Stimulated activated CD8-positive, alpha-beta memory T cell treated with anti-CD3 and anti-CD28 coated beads, Interleukin-4, amount 100 ng/mL, for 1 hour (primary cell): ENCODE results near the gene GPR78.

ENCODE experiments used
- DNase-seq, 2 donors: peaks; one replicate each; pipeline ENCODE4 v3.0.0-alpha.2; 2020; ENCODE audit warnings: low read depth in 2 of 2, low spot score in 1 of 2

Gene GPR78

GRCh38 chr4:8546766-8547107, 33.5 kb upstream of the GPR78 start:
- DNase-seq = no peak

GRCh38 chr4:8547108-8547911, 32.9 kb upstream of the GPR78 start:
- no peak for DNase-seq

GRCh38 chr4:8547912-8548730, 32.1 kb upstream of the GPR78 start:
- DNase-seq = no peak

- no peak for DNase-seq
Measured at GRCh38 chr4:8548731-8549351, 31.4 kb upstream of the GPR78 start.

GRCh38 chr4:8549352-8549931, 30.8 kb upstream of the GPR78 start:
- DNase-seq = no peak

GRCh38 chr4:8550691-8551090, 29.5 kb upstream of the GPR78 start:
- no peak for DNase-seq

GRCh38 chr4:8552024-8552423, 28.2 kb upstream of the GPR78 start:
- DNase-seq = no peak

GRCh38 chr4:8552581-8553205, 27.5 kb upstream of the GPR78 start:
- no peak for DNase-seq

- DNase-seq = no peak
Measured at GRCh38 chr4:8553216-8553615, 27.0 kb upstream of the GPR78 start.

- no peak for DNase-seq
Measured at GRCh38 chr4:8553991-8554405, 26.2 kb upstream of the GPR78 start.

GRCh38 chr4:8554555-8555100, 25.6 kb upstream of the GPR78 start:
- no peak for DNase-seq

- no peak for DNase-seq
Measured at GRCh38 chr4:8555716-8556115, 24.5 kb upstream of the GPR78 start.

GRCh38 chr4:8556341-8557150, 23.6 kb upstream of the GPR78 start:
- DNase-seq = no peak

- DNase-seq = no peak
Measured at GRCh38 chr4:8557151-8558076, 22.8 kb upstream of the GPR78 start.

GRCh38 chr4:8558080-8558960, 21.9 kb upstream of the GPR78 start:
- DNase-seq = no peak

GRCh38 chr4:8559011-8559410, 21.2 kb upstream of the GPR78 start:
- DNase-seq = no peak

GRCh38 chr4:8559524-8560264, 20.5 kb upstream of the GPR78 start:
- DNase-seq = no peak
